Fibroblast of skin of right biceps (primary cell): ENCODE results near the gene MAN2A2.

ENCODE experiments used
- DNase-seq: peaks from one replicate; pipeline ENCODE4 v3.0.0-alpha.2; 2013

The MAN2A2 gene

GRCh38 chr15:90970274-90970673 is 67.2 kb downstream of the MAN2A2 start:
- DNase-seq: no peak

DNA sequence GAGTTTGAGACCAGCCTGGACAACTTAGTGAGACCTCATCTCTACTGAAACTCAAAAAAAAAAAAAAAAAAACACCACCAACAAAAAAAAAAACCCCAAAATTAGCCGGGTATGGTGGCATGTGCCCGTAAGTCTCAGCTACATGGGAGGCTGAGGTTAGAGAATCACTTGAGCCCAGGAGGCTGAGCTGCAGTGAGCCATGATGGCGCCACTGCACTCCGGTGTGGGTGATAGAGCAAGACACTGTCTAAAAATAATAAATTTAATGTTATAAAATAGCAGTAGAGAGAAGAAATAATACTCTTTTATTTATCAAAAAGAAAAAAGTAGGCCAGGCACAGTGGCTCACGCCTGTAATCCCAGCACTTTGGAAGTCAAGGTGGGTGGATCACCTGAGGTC is 69.0 kb downstream of the MAN2A2 start:
- no peak for DNase-seq
